Mucosa of stomach (tissue), 1 donor: Measurements from ENCODE around the gene MID1.

Source experiments
- H3K27me3 ChIP-seq: one replicate; pipeline ENCODE4 v1.7.0; 2013; ENCODE audit warnings: mild to moderate bottlenecking, low read length; ENCODE audit not compliant: control insufficient read depth, insufficient read depth
- H3K36me3 ChIP-seq: one replicate; pipeline ENCODE4 v1.7.0; 2013; ENCODE audit warnings: low read length; ENCODE audit not compliant: control insufficient read depth, insufficient read depth
- H3K4me1 ChIP-seq: one replicate; pipeline ENCODE4 v1.7.0; 2013; ENCODE audit warnings: mild to moderate bottlenecking, low read length; ENCODE audit not compliant: control insufficient read depth, insufficient read depth
- H3K4me3 ChIP-seq: one replicate; pipeline ENCODE4 v1.7.0; 2013; ENCODE audit warnings: low read length
- H3K9ac ChIP-seq: one replicate; pipeline ENCODE4 v1.7.0; 2013; ENCODE audit warnings: mild to moderate bottlenecking, low read length, moderate library complexity
- H3K9me3 ChIP-seq: one replicate; pipeline ENCODE4 v1.7.0; 2013; ENCODE audit warnings: mild to moderate bottlenecking, low read length, moderate library complexity; ENCODE audit not compliant: control insufficient read depth
- donor health status: Pancreatic carcinoma.

Gene MID1

GRCh38 chrX:10538831-10539230 lies 81.6 kb downstream of the MID1 start:
- H3K4me3 ChIP-seq, result no peak overlapping the region
- H3K9me3 ChIP-seq, result no peaks in the 10 kb centered on the region
- no peaks in the 10 kb centered on the region for H3K27me3 ChIP-seq
- H3K4me1 ChIP-seq, result no peaks in the 10 kb centered on the region
- no peak overlapping the region for H3K9ac ChIP-seq
- H3K36me3 ChIP-seq, result no peaks in the 10 kb centered on the region

- Histone ChIP-seq H3K4me3 (no peak overlapping the region), H3K9me3 (no peaks in the 10 kb centered on the region), H3K4me1 (no peaks in the 10 kb centered on the region), H3K9ac (no peak overlapping the region), H3K36me3 (no peaks in the 10 kb centered on the region), H3K27me3 (no peaks in the 10 kb centered on the region)
These were observed 83.1 kb downstream of the MID1 start for GRCh38 chrX:10537308-10537707.

- H3K27me3 ChIP-seq, result no peaks in the 10 kb centered on the region
- H3K9me3 ChIP-seq, result no peaks in the 10 kb centered on the region
- no peak overlapping the region for H3K4me3 ChIP-seq
- no peaks in the 10 kb centered on the region for H3K36me3 ChIP-seq
- H3K4me1 ChIP-seq, result no peaks in the 10 kb centered on the region
- H3K9ac ChIP-seq, result no peak overlapping the region
These were observed 83.6 kb downstream of the MID1 start for GRCh38 chrX:10536744-10537143.

GRCh38 chrX:10534611-10535010 lies 85.8 kb downstream of the MID1 start:
- no peaks in the 10 kb centered on the region for H3K27me3 ChIP-seq
- H3K9me3 ChIP-seq, result no peaks in the 10 kb centered on the region
- no peaks in the 10 kb centered on the region for H3K36me3 ChIP-seq
- no peak overlapping the region for H3K4me3 ChIP-seq
- no peak overlapping the region for H3K9ac ChIP-seq
- no peaks in the 10 kb centered on the region for H3K4me1 ChIP-seq

- no peaks in the 10 kb centered on the region for H3K36me3 ChIP-seq
- H3K9ac ChIP-seq, result no peak overlapping the region
- H3K27me3 ChIP-seq, result no peaks in the 10 kb centered on the region
- no peak overlapping the region for H3K4me3 ChIP-seq
- no peaks in the 10 kb centered on the region for H3K4me1 ChIP-seq
- H3K9me3 ChIP-seq, result no peaks in the 10 kb centered on the region
These were observed 86.6 kb downstream of the MID1 start for GRCh38 chrX:10533696-10534365.

- Histone ChIP-seq H3K4me1 (no peaks in the 10 kb centered on the region), H3K9me3 (no peaks in the 10 kb centered on the region), H3K27me3 (no peaks in the 10 kb centered on the region), H3K9ac (no peak overlapping the region), H3K36me3 (no peaks in the 10 kb centered on the region), H3K4me3 (no peak overlapping the region)
These were observed 88.5 kb downstream of the MID1 start for GRCh38 chrX:10531927-10532326.

GRCh38 chrX:10529344-10529743 lies 91.0 kb downstream of the MID1 start:
- H3K4me3 ChIP-seq, result no peak overlapping the region
- H3K27me3 ChIP-seq, result no peaks in the 10 kb centered on the region
- H3K4me1 ChIP-seq, result no peaks in the 10 kb centered on the region
- no peak overlapping the region for H3K9ac ChIP-seq
- H3K9me3 ChIP-seq, result no peaks in the 10 kb centered on the region
- no peaks in the 10 kb centered on the region for H3K36me3 ChIP-seq

- no peak overlapping the region for H3K9ac ChIP-seq
- H3K4me1 ChIP-seq, result no peaks in the 10 kb centered on the region
- H3K36me3 ChIP-seq, result no peaks in the 10 kb centered on the region
- no peaks in the 10 kb centered on the region for H3K27me3 ChIP-seq
- H3K9me3 ChIP-seq, result no peaks in the 10 kb centered on the region
- no peak overlapping the region for H3K4me3 ChIP-seq
These were observed 93.9 kb downstream of the MID1 start for GRCh38 chrX:10526451-10526850.

- no peaks in the 10 kb centered on the region for H3K27me3 ChIP-seq
- H3K9ac ChIP-seq, result no peak overlapping the region
- no peak overlapping the region for H3K4me3 ChIP-seq
- no peaks in the 10 kb centered on the region for H3K36me3 ChIP-seq
- no peaks in the 10 kb centered on the region for H3K4me1 ChIP-seq
- no peaks in the 10 kb centered on the region for H3K9me3 ChIP-seq
These were observed 94.8 kb downstream of the MID1 start for GRCh38 chrX:10525381-10526120.

- Histone ChIP-seq H3K27me3 (no peaks in the 10 kb centered on the region), H3K4me3 (no peak overlapping the region), H3K4me1 (no peaks in the 10 kb centered on the region), H3K9ac (no peak overlapping the region), H3K36me3 (no peaks in the 10 kb centered on the region), H3K9me3 (no peaks in the 10 kb centered on the region)
These were observed 95.8 kb downstream of the MID1 start for GRCh38 chrX:10524578-10524977.

GRCh38 chrX:10519761-10520160 lies 100.6 kb downstream of the MID1 start:
- no peaks in the 10 kb centered on the region for H3K9me3 ChIP-seq
- no peaks in the 10 kb centered on the region for H3K36me3 ChIP-seq
- no peaks in the 10 kb centered on the region for H3K27me3 ChIP-seq
- no peak overlapping the region for H3K4me3 ChIP-seq
- no peaks in the 10 kb centered on the region for H3K4me1 ChIP-seq
- no peak overlapping the region for H3K9ac ChIP-seq

- Histone ChIP-seq H3K4me1 (no peaks in the 10 kb centered on the region), H3K27me3 (no peaks in the 10 kb centered on the region), H3K4me3 (no peak overlapping the region), H3K9me3 (no peaks in the 10 kb centered on the region), H3K9ac (no peak overlapping the region), H3K36me3 (no peaks in the 10 kb centered on the region)
These were observed 101.1 kb downstream of the MID1 start for GRCh38 chrX:10519278-10519677.
